Activated T-cell treated with anti-CD3 and anti-CD28 coated beads for 1 hour (primary cell): Measurements from ENCODE around the gene CXCR1.
"Not testable (repeated sequence)": the region's sequence is repeated elsewhere in the genome, so short reads cannot be mapped to it uniquely, and the experiment has no call there.

Experiments used
- DNase-seq: peaks from one replicate; pipeline ENCODE4 v3.0.0-alpha.2; 2020; ENCODE audit warnings: low read depth

Gene CXCR1

DNA sequence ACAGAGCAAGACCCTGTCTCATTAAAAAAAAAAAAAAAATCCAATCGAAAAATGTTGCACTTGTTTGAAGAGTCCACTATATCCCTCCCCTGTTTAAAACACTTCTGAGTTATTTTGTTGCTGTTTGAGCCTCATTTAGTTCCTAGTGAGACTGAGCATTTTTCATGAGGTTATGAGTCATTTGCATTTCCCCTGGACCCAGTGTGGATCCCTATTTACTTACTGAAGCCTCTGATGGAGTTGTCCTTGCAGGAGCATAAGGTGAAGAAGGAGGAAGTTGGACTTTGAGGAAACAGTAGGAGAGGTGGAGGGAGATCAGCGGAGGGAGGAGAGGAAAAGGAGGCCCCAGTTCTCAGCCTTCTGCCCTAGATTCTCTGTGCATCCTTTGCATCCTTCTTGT, 5.1 kb downstream of the CXCR1 start:
- DNase-seq = no peak

DNA sequence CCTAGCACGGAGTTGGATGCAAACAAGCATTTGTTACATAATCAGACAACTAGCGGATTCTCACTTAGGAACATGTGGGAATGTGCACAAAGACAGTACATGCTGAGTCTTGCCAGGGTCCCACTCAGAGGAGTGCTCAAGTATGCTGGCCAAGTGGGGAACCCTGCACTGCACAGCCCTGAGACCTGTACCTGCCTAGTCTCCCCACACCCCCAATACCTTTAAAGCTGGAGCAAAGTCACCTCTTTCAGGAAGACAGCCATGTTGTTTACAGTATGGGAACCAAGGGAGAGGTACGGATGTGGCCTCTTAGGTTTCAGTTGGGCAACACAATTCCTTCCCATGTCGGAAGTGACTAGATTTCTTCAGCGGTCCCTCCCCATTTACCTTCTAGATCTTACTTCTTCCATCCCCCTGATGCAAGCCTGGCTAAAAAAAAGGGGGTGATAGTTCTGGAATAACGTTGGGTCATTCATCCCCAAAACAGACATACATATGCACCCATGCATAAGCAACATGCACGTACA, 10.7 kb downstream of the CXCR1 start:
- no peak for DNase-seq

DNA sequence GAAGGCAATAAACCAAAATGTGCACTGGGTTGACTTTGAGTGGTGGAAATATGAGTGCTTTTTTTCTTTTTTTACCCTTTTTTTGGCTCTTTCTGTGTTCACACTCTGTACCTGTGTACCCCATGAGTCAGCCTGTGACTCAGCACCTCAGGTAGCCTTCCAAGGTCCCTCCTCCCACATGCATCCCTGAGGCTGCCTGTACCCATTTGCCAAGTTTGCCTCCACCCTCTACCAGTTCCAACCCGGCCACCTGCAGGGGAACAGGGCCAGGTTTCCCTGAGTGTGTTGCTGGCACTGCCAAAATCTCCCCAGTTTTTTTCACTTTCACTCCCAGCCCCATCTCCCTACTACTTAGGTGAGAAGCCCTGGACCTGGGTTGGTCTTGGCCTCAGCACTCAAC, 14.0 kb downstream of the CXCR1 start:
- DNase-seq = no peak

DNA sequence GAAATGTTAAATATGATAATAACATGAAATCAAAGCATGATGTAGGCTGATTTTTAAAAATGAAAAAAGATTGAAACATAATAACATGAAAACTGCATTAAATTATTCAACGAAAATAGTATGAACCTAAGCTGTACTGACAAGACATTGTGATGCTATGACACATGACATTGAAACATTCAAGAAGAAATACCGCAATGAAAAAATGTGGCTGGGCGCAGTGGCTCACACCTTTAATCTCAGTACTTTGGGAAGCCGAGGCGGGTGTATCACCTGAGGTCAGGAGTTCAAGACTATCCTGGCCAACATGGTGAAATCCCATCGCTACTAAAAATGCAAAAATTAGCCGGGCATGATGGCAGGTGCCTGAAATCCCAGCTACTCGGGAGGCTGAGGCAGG, 14.6 kb downstream of the CXCR1 start:
- no peak for DNase-seq

DNA sequence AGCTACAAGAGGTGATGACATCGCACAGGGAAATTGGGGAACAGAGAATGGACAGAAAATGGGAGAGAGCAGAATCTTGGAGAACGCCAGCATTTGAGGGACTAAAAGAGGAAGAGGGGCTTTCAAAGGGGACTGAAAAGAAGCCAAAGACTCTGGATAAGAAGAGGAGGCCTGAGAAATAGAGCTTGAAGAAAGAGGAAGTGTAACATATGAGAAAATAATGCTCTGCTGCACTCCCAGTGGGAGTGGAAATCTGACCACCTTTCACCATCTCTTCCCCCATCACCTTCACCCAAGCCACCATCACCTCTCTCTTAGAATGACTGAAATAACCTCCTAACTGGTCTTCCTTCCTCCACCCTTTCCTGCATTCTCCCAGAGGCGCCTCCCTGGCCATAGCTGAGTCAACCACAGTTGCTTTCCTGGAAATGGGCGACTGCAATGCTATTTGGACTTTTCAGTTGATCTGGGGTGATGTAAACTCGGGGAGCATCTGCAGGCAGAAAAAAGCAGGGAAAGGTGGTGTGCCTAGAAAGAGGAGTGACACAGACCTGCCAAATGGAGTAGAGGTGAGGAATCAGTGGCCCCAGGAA, 16.8 kb downstream of the CXCR1 start:
- no peak for DNase-seq

DNA sequence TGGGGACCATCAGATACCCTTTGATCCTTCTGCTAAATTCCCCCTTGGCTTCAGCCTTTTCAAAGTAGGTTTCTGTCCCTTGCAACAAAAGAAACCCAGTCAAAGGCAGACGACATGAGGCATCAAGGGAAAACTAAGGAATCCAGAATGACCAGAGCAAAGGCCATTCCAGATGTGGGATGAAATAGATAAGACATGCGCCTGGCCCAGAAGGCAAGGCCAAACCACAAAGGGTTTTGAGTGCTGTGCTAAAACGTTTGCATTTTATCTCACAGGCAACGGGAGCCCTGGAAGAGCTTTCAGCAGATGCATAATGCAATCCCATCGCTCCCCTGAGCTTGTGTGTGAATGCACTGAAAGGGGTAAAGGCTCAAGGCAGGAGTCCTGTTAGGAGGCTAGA, 17.7 kb downstream of the CXCR1 start:
- DNase-seq = no peak

DNA sequence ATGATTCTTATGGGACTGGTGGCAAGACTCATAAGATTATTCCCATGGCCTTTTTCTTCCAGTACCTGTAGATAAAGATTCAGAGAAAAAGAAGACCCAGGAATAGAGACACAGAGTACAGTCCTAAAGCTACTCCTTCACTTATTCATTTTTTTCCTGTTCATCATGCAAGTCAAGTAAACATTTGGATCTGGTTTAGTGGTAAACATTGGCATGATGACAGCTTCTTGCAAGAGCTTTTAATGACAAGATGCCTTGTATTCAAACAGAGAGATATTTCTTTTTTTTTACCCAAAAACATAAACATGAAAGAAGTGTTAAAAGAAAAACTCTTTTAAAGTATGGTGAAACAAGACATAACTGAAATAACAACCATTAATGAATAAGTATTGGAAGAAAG, 20.7 kb downstream of the CXCR1 start:
- no peak for DNase-seq

DNA sequence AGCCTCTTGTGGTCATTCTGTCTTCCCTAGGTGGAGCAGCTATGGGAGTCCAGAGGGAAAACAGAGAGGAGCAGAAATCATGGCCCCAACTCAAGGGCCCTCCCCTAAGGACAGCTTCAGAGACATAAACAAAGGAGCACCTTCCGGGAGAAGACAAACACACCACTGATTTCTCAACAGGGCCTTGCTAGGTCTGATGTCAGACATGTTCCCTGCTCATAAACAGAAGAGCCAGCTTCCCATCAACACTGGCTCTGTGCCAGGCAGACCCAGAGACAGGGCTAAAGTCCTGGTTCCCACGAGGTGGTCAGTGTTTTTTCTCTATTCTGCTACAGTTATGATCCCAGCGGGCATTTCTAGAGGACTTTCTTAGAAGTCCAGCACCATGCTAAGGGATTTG, 21.6 kb downstream of the CXCR1 start:
- no peak for DNase-seq

DNA sequence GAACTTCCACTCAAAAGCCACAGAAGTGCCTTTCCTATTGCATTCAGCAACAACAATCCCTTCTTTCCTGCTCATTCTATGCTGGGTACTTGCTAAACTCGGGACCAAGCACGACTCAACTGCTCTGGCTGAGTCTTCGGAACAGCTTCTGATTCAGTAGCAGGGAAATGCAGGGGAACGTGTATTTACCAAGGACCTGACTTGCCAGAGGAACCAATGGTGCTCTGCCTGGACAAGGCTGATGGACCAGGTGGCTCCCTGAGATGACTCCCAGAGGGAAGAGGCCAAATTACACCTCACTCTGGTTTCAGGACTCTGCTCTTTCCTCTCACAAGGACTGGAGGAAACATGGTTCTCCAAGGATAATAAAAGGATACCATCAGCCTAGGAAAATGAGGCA, 28.7 kb downstream of the CXCR1 start:
- no peak for DNase-seq

DNA sequence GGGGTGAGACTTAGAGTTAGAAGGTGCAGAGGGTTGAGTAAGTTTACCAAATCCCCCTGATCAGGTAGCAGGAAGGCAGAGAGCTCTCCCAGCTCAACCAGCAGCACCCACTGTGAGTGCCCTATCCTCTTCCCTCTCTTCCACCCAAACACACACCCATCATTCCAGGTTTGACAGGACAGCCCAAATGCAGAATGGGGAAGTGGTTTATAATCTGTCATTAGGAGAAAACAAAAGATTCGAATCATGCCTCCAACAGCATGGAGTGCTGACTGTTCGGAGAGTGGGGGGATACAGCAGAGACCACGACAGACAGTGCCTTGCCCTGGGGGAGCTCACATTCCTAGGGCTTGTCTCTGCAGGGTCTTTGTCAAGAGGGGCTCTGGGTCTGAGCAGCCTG, 29.2 kb downstream of the CXCR1 start:
- no peak for DNase-seq

DNA sequence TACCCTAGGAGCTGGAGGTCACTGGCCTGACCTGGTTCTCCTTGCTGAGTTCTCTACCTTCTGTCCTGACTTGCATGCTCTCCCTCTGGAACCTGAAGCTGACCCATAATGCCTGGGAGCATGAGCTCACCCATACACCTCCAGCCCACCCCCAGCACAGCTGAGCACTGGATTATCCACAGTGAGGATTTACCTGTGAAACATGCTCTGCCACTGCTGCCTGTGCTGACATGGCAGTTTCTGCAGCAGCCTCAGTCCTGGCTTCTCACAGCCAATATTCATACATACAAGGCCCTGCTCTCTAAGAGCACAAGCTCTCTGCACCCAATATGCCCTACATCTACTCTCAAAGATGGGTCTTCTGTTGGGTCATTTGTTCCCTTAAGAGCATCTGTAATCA, 35.9 kb downstream of the CXCR1 start:
- no peak for DNase-seq

DNA sequence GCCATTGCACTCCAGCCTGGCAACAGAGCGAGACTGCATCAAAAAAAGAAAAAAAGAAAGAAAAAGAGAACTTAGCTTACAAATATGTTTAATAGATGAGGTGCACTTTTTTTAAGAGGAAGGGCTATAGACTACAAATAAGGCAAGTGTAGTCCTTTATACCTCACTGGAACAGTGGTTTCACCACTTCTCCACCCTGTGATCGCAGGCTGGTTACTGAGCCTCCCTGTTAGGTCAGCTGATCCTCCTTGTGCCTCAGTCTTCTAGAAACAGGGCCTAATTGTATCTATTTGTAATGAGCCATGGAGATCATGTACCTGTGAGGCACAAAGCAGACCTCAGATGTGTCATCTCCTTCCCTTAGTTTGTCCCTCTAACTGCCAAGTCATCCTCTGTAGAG, 36.4 kb downstream of the CXCR1 start:
- DNase-seq = no peak

DNA sequence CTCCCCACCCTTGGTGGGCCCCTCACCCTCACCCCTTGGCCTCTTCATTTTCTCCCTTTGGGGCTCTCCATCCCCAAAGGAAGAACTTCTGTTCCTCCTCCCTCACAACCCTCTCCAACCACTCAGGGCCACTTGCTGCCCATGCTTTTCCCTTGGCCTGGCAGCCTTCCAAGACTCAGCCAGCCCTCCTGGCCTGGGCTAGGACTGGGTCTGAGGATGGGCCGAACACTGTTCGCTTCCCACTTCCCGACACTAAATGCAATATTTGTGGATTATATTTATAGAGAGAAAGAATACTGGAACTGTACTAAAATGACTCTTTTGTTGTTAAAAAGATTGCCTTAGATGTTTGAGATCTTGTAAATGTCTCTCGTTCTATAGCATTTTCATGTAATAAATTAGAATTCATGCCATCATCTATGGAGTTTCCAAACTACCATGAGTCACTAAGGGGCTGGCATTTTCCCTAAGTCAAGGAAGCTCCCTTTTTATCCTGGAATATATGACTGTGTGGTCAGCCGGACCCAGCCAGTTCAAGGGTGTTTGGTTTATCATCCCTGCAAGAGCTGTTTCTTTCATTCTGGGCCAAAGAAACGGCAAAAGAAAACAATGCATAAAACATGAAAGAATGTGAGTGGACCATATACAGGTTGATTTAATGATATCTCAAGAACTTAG, 37.2 kb downstream of the CXCR1 start:
- DNase-seq = no peak

DNA sequence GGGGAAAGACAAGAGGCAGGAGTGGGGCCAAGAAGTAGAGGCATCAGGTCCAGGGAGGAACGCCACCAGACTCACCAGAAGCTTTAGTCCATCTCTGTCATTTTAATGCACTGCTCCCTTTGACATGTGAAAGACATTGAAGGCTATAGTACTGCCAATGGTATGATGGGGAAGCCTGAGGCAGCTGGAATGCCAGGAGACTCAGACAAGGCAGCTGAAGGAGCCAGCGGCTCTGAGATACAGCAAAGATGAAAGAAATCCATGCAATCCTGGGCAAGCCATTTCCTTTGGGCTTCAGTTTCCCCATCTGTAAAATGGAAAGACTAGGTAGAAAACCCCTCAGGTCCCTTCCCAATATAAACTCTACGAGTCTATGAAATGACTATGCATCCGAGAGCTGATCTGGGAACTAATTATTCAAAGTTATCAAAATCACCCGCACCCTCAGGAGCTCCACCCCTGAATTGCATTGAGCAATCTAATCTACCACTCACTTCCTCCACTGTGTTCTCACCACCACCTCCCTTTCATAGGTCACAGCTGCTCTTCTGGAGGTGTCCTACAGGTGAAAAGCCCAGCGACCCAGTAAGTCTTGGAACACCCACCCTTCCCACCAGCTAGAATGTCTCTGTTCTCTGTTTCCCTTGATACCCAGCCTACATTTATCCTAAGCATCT, 37.8 kb downstream of the CXCR1 start:
- DNase-seq = no peak

DNA sequence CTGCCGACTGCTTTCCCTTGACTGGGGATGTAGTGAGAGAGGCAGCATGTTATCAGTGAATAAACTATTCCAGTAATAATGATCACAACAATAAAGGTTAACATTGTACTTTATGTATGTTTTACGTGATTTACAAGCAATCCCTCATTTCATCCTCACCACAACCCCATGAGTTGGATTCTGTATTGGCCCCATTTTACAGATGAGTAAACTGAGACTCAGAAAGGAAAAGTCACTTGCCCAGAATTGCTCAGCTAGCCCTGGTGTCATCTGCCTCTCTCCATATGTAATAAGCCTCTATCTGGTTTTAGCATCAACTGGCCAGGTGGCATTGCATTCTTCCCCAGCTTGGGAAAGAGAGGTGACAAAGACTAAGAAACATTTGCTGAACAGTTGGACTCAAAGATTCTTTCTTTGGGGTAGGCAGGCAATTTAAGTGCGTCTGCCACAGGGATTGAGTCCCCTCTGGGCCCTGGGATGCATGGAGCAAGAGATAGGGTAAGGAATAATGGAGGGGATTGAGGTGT, 38.8 kb downstream of the CXCR1 start:
- no peak for DNase-seq

DNA sequence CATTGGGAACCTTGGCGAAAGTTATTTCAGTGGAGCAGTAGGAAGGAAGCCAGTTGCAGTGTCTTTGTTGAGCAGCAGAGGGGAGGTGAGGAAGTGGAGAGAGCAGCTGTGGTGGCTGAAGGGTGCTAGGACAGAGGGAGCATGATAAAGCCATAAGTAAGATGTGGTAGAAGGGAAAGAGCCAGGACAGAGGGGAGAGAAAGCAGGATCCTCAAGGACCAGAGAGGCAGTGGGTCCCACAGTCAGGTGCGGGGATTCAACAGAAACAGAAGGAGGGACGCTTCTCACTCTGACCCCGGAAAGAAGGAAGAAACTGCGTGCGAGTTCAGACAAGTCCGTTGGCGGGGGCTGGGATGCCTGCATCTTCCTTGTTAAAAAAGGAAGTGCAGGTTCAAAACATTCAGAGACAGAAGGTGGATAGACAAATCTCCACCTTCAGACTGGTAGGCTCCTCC, 41.1 kb downstream of the CXCR1 start, which contains the start of gene CXCR2:
Gene CXCR2 (plus strand): TSS at position 403 of the 455 bp plus-strand sequence. CDS start 8,774 bp downstream, outside the sequence.
- no peak for DNase-seq

DNA sequence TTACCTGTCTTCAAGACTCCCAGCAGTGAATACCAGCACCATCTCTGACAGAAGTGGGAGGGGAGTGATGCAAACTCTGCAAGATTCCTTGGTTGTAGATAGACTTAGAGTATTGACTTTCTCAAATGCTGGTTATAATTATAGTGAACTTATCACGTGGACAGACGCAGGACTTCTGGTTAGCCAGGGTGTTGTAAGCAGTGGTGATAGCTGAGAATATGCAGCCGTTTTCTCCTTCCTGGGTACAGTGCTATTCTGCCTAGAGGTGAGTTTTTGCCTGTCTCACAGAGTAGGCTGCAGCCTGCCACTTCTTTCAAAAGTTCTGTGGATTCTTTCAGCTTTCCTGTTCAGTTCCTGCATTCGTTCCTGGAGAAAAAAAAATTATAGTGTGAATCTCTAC, 41.7 kb downstream of the CXCR1 start:
- DNase-seq = no peak

DNA sequence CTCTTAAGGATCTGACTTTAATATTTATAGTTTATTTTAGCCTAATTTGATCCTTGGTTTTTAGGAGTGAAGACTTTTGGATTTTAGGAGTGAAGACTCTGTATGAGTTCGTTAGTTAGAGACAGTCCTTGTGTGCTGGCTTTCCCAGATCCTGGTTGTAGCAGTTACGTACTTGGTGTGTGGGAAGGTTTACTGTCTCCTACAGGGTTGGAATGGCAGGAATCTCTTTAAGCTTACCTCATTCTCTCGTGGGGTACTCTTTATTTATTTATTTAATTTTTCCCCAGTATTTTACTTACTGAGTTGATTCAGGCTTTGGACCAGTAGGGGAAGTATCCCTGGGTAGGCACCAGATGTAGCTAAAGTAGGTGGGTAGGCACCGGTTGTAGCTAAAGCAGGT, 42.8 kb downstream of the CXCR1 start:
- DNase-seq = no peak

DNA sequence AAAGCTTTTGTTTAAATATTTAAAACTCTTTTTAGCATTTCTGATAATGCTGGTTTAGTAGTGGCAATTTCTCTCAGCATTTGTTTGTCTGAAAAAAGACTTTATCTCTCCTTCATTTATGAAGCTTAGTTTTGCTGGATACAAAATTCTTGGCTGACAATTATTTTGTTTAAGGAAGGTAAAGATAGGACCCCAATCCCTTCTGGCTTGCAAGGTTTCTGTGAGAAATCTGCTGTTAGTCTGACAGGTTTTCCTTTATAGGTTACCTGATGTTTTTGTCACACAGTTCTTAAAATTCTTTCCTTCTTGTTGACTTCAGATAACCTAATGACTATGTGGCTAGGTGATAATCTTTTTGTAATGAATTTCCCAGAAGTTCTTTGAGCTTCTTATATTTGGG, 44.5 kb downstream of the CXCR1 start:
- DNase-seq = not testable (repeated sequence)

DNA sequence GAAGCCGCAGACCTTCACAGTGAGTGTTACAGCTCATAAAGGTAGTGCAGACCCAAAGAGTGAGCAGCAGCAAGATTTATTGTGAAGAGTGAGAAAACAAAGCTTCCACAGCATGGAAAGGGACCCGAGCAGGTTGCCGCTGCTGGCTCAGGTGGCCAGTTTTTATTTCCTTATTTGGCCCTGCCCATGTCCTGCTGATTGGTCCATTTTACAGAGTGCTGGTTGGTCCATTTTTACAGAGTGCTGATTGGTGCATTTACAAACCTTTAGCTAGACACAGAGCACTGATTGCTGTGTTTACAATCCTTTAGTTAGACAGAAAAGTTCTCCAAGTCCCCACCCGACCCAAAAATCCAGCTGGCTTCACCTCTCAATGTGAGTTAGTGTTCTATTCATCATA, 45.0 kb downstream of the CXCR1 start:
- DNase-seq = not testable (repeated sequence)
